ENCODE measurements around the gene YAP1.

DNA sequence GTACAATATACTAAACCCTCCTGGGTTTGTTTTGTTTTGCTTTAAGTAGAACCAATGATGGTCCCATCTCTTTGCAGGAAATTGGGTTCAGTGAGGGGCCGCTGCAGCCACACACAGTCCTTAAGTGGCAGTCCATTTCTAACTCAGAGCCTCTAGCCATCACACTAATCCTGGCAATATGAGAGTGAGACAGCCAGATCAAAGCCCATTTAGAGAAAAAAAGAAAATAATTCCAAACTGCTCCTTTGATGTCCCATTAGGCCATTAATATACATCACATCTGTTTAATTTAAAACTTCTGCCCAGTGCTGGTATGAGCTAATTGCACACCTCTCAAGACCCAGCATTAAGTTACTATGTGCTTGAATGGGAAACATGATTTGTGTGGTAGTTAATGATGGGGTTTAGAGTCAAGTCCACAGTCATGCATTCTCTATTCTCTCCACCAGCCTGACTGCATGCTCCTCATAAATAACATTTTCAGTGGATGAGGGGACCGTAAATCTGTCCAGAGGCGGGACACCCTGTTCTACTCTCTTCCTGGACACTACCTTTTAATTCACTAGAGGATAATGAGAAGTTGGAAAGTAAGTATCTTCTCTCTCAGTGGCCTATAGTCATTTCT lies 153.2 kb downstream of the YAP1 start:
- TF ChIP-seq, protein P1, sequence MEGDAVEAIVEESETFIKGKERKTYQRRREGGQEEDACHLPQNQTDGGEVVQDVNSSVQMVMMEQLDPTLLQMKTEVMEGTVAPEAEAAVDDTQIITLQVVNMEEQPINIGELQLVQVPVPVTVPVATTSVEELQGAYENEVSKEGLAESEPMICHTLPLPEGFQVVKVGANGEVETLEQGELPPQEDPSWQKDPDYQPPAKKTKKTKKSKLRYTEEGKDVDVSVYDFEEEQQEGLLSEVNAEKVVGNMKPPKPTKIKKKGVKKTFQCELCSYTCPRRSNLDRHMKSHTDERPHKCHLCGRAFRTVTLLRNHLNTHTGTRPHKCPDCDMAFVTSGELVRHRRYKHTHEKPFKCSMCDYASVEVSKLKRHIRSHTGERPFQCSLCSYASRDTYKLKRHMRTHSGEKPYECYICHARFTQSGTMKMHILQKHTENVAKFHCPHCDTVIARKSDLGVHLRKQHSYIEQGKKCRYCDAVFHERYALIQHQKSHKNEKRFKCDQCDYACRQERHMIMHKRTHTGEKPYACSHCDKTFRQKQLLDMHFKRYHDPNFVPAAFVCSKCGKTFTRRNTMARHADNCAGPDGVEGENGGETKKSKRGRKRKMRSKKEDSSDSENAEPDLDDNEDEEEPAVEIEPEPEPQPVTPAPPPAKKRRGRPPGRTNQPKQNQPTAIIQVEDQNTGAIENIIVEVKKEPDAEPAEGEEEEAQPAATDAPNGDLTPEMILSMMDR (IDR thresholded peaks at IDR 0.05; ENCODE audit: low read length) = no peak
- no peak for TF ChIP-seq EZH2 (optimal IDR thresholded peaks at IDR 0.05; ENCODE audit: low read depth, low read length)

Data from MM.1S (cell line).